Pancreas (tissue), 10 donors: Measurements from ENCODE around the gene AARS2. TPM values are rescaled to one million over a fixed set of nuclear protein-coding genes. Genes with fewer than 3 reads are reported as not detected.

Experiments
- ATAC-seq, 4 donors: fragments of 200-7000 bp; cut with Tn5 transposase; one replicate each; pipeline versions ENCODE4 v1.8.0 to v1.9.1; 2020; ENCODE audit warnings: mild to moderate bottlenecking in 4 of 4, moderate library complexity in 4 of 4
- DNase-seq, 6 donors: peaks; one replicate each; pipeline ENCODE4 v3.0.0-alpha.2; 2020
- FAIRE-seq: peaks from 2 replicates; lab custom pipeline; 2012; peaks lifted over from hg19 to GRCh38; lab: Jason Lieb, UNC
- H3K27ac ChIP-seq, 4 donors: fragments of 200-600 bp; sonication (generic); 1 replicate in 3 of 4; 2 replicates in 1 of 4; pipeline versions ENCODE4 v1.5.0 to v1.8.0; 2020
- H3K27me3 ChIP-seq, 4 donors: fragments of 200-600 bp; one replicate each; pipeline ENCODE4 v1.8.0; 2021
- H3K36me3 ChIP-seq, 3 donors: fragments of 200-600 bp; sonication (generic) in 1 of 3; one replicate each; pipeline versions ENCODE4 v1.5.0 to v1.8.0; 2020 to 2021
- H3K4me1 ChIP-seq, 3 donors: fragments of 200-600 bp; one replicate each; pipeline ENCODE4 v1.8.0; 2021
- H3K4me3 ChIP-seq, 4 donors: fragments of 200-600 bp; sonication (generic) in 2 of 4; one replicate each; pipeline versions ENCODE4 v1.5.0 to v1.8.0; 2020 to 2021
- H3K9me3 ChIP-seq, 4 donors: fragments of 200-600 bp; one replicate each; pipeline ENCODE4 v1.8.0; 2021
- CTCF ChIP-seq, 4 donors: fragments of 200-600 bp; sonication (generic) in 3 of 4; IDR thresholded peaks; one replicate each; pipeline versions ENCODE4 v1.5.0 to v1.8.0; 2021; ENCODE audit warnings: antibody characterized with exemption in 4 of 4
- WGBS, 2 donors: extraction: QIAGEN DNeasy Blood & Tissue Kit; methylation state at CpG; one replicate each; pipeline ENCODE4 v1.1.7; 2013; 5-methylcytosine and 5-hydroxymethylcytosine counted together
- intact Hi-C, 3 donors: fragments of 100-400 bp; cut with DNase I; formaldehyde crosslinking; loops; one replicate each; pipeline versions ENCODE4 v1.11.1 to v1.14.2; 2022
- polyA plus RNA-seq, 2 donors: library from polyadenylated mRNA; stranded (reverse); fragments of 200-250 nt; gene quantifications; one replicate each; pipeline ENCODE4 v1.2.3, GENCODE V29; 2013
- total RNA-seq, 6 donors: library from RNA; stranded (reverse); fragmentation: NEBNext Ultra II Directional in 4 of 6; extraction: Animal tissue kit (Norgen Biotek cat#: 25700) in 4 of 6; gene quantifications; one replicate each; pipeline versions ENCODE4 v1.2.1 to v1.2.4, GENCODE V29; 2021 to 2023
- donor health status: healthy with polysubstance abuse.
- donor health status: DM: no; HTN: no; CAD: no; lungs with moderate emphysema.
- donor health status: DM: no; HTN: no; CAD: no.
- donor health status: control.
- donor health status: control.
- donor health status: Bipolar disorder and iron deficiency.
- donor health status: DM: yes; HTN: yes; CAD: no.
- donor health status: DM: no; HTN: no; CAD: no.
- donor health status: DM: no; HTN: no; CAD: no.
- donor health status: DM: yes; HTN: yes; CAD: no.

AARS2 gene
- total and polyA plus RNA-seq, 8 donors, result 3.6 to 8.7 (median 5.0) TPM

- WGBS, 2 donors, result 55 to 66% methylated on average over 6 of the region's 6 CpGs
- Histone ChIP-seq H3K9me3 (no peaks in the 10 kb centered on the region), H3K4me3 (no peak overlapping the region), H3K27me3 (no peaks in the 10 kb centered on the region), H3K27ac (no peak overlapping the region), H3K36me3 (no peaks in the 10 kb centered on the region), H3K4me1 (peaks cover 0 to 3% (median 0%) of the 10 kb centered on the region in 3 donors)
- DNase-seq (no peak), FAIRE-seq (no peak), ATAC-seq (no peak)
- TF ChIP-seq CTCF (IDR thresholded peaks at IDR 0.05), result no peak
- intact Hi-C loops, result no loop called here
Measured at GRCh38 chr6:44342052-44342451, 28.9 kb upstream of the AARS2 start.

- TF ChIP-seq CTCF (IDR thresholded peaks at IDR 0.05), result no peak
- 50 to 61% methylated on average over 8 of the region's 8 CpGs for WGBS, 2 donors
- no peak overlapping the region for H3K4me3 ChIP-seq
- DNase-seq, result no peak
- intact Hi-C loops, result no loop called here
- H3K27me3 ChIP-seq, result no peaks in the 10 kb centered on the region
- no peaks in the 10 kb centered on the region for H3K9me3 ChIP-seq
- no peaks in the 10 kb centered on the region for H3K36me3 ChIP-seq
- FAIRE-seq, result no peak
- peaks cover 0 to 3% (median 0%) of the 10 kb centered on the region in 3 donors for H3K4me1 ChIP-seq
- H3K27ac ChIP-seq, result no peak overlapping the region
- no peak for ATAC-seq
Measured at GRCh38 chr6:44341095-44341890, 28.1 kb upstream of the AARS2 start.

GRCh38 chr6:44339763-44340625 is 26.8 kb upstream of the AARS2 start:
- intact Hi-C loops, result loop anchor here in 1 of 3 donors (5.0 to 10.0 kb wide), 2 partner anchors 73 to 165 kb away; partner anchors contain the start of gene NFKBIE
- no peak for TF ChIP-seq CTCF (IDR thresholded peaks at IDR 0.05)
- DNase-seq (peak; percentile 40 to 83 (median 70)), ATAC-seq (peak; percentile 67 to 86 (median 78)), FAIRE-seq (no peak)
- Histone ChIP-seq H3K4me1 (peaks cover 0 to 3% (median 0%) of the 10 kb centered on the region in 3 donors), H3K9me3 (no peaks in the 10 kb centered on the region), H3K27ac (peak overlapping the region in 1 of 4 donors; percentile 5), H3K27me3 (no peaks in the 10 kb centered on the region), H3K36me3 (no peaks in the 10 kb centered on the region), H3K4me3 (no peak overlapping the region)
- 46 to 49% methylated on average over 7 of the region's 7 CpGs for WGBS, 2 donors

GRCh38 chr6:44339301-44339700 is 26.2 kb upstream of the AARS2 start:
- 66 to 70% methylated on average over 5 of the region's 5 CpGs for WGBS, 2 donors
- Histone ChIP-seq H3K36me3 (no peaks in the 10 kb centered on the region), H3K4me1 (peaks cover 0 to 3% (median 0%) of the 10 kb centered on the region in 3 donors), H3K4me3 (no peak overlapping the region), H3K27me3 (no peaks in the 10 kb centered on the region), H3K9me3 (no peaks in the 10 kb centered on the region), H3K27ac (peak overlapping the region in 1 of 4 donors; percentile 17)
- TF ChIP-seq CTCF (IDR thresholded peaks at IDR 0.05), result no peak
- DNase-seq (peak in 4 of 6 donors; percentile 13 to 42 (median 20)), FAIRE-seq (no peak), ATAC-seq (peak; percentile 48 to 75 (median 66))
- intact Hi-C loops, result loop anchor here in 1 of 3 donors (5.0 to 10.0 kb wide), 2 partner anchors 72 to 164 kb away; partner anchors contain the start of gene NFKBIE
